ENCODE data around the gene TBCCD1.

- TF ChIP-seq CTCF (conservative IDR thresholded peaks at IDR 0.05) (no peak), EZH2 (IDR thresholded peaks at IDR 0.05; ENCODE audit: low read depth) (no peak)
Measured at GRCh38 chr3:186580785-186581184, 13.6 kb upstream of the TBCCD1 start.
